Cardiac fibroblast (primary cell): ENCODE data around the gene PTPRN2.

Experiments used
- DNase-seq, 2 donors: peaks; one replicate each; pipeline versions ENCODE4 v3.0.0 to v3.0.0-alpha.2; 2010; ENCODE audit warnings: low read depth in 2 of 2
- H3K4me3 ChIP-seq, 2 donors: replicated peaks in 1 of 2; 1 replicate in 1 of 2; 2 replicates in 1 of 2; pipeline ENCODE4 v1.5.1; 2011; ENCODE audit warnings: low read depth in 2 of 2, low read length in 2 of 2, mild to moderate bottlenecking in 2 of 2, moderate library complexity in 1 of 2
- CTCF ChIP-seq: IDR thresholded peaks from one replicate; pipeline ENCODE4 v1.5.1; 2011; ENCODE audit warnings: low read depth, mild to moderate bottlenecking, low read length, inconsistent platforms

The PTPRN2 gene

GRCh38 chr7:158068853-158069252, 518.8 kb downstream of the PTPRN2 start:
- TF ChIP-seq CTCF, result no peak
- no peak overlapping the region for H3K4me3 ChIP-seq
- no peak for DNase-seq

GRCh38 chr7:158067931-158068482, 519.6 kb downstream of the PTPRN2 start:
- no peak for DNase-seq
- TF ChIP-seq CTCF, result no peak

GRCh38 chr7:158067219-158067930, 520.2 kb downstream of the PTPRN2 start:
- DNase-seq, result no peak
- H3K4me3 ChIP-seq, result no peak overlapping the region
- TF ChIP-seq CTCF, result no peak

More at GRCh38 chr7:158067931-158068482, 519.6 kb downstream of the PTPRN2 start:
- H3K4me3 ChIP-seq, result no peak overlapping the region

- no peak for DNase-seq
- no peak for TF ChIP-seq CTCF
- no peak overlapping the region for H3K4me3 ChIP-seq
These were observed 521.5 kb downstream of the PTPRN2 start for GRCh38 chr7:158066085-158066484.

GRCh38 chr7:158065340-158065739, 522.3 kb downstream of the PTPRN2 start:
- DNase-seq, result no peak
- no peak overlapping the region for H3K4me3 ChIP-seq
- no peak for TF ChIP-seq CTCF

- DNase-seq, result no peak
- H3K4me3 ChIP-seq, result no peak overlapping the region
- TF ChIP-seq CTCF, result no peak
These were observed 523.0 kb downstream of the PTPRN2 start for GRCh38 chr7:158064631-158065030.
